Right lobe of liver (tissue), 4 donors: ENCODE results near the gene LMO7.

Experiments
- CTCF ChIP-seq, 4 donors: fragments of 200-600 bp in 3 of 4; fragments of 450-650 bp in 1 of 4; IDR thresholded peaks; one replicate each; pipeline versions ENCODE4 v1.5.1 to v1.8.0; 2016 to 2022; ENCODE audit warnings: antibody characterized with exemption in 4 of 4, mild to moderate bottlenecking in 2 of 4
- POLR2A ChIP-seq: fragments of 450-650 bp; IDR thresholded peaks from one replicate; pipeline ENCODE4 v1.6.1; 2017; ENCODE audit warnings: antibody characterized with exemption, mild to moderate bottlenecking
- donor health status: DM: no; HTN: no; CAD: no.
- donor health status: DM: no; HTN: no; CAD: no.
- donor health status: DM: no; HTN: yes; CAD: no.

- TF ChIP-seq POLR2A (no peak), CTCF (IDR thresholded peaks at IDR 0.05) (no peak)
These were observed 69.3 kb downstream of the LMO7 start for GRCh38 chr13:75705395-75705794.
